GM12878 (cell line): ENCODE data around the gene DIP2C. TPM values are rescaled to one million over a fixed set of nuclear protein-coding genes. Genes with fewer than 3 reads are reported as not detected.

ENCODE experiments used
- ATAC-seq: fragments of 200-7000 bp; cut with Tn5 transposase; 3 replicates; pipeline ENCODE4 v1.9.1; 2020; ENCODE audit warnings: mild to moderate bottlenecking, moderate library complexity
- BruUV-seq: library from RNA; stranded (reverse); fragments of 400-500 nt; replicated peaks from 2 replicates; lab custom pipeline; 2021; lab: Mats Ljungman, UMichigan
- CTCF ChIA-PET: fragments of 300-600 bp; sonication (Branson Sonifier 250); formaldehyde crosslinking; extraction: SDS; loops from one replicate; lab custom pipeline; 2021; ENCODE audit warnings: inconsistent platforms; lab: Yijun Ruan, JAX
- POLR2A ChIA-PET: fragments of 350-600 bp; formaldehyde crosslinking; extraction: SDS; loops from one replicate; lab custom pipeline; 2021; ENCODE audit warnings: inconsistent platforms; lab: Charles Lee
- RAD21 ChIA-PET: fragments of 300-600 bp; sonication (Branson Sonifier 250); formaldehyde crosslinking; loops from one replicate; lab custom pipeline; 2023; ENCODE audit warnings: antibody characterized with exemption; ENCODE audit not compliant: unreplicated experiment; lab: Charles Lee
- SMC1A ChIA-PET: fragments of 300-600 bp; sonication (Branson Sonifier 250); formaldehyde crosslinking; loops from one replicate; lab custom pipeline; 2023; ENCODE audit not compliant: unreplicated experiment, uncharacterized antibody; lab: Charles Lee
- DNase-seq: peaks from one replicate; pipeline ENCODE4 v3.0.0-alpha.2; 2011; ENCODE audit warnings: low read depth, low spot score
- FAIRE-seq: peaks from 3 replicates; lab custom pipeline; 2011; peaks lifted over from hg19 to GRCh38; lab: Jason Lieb, UNC
- H2AFZ ChIP-seq: 2 replicates; pipeline ENCODE4 v1.6.0; 2011; ENCODE audit warnings: low read depth, low read length, control low read depth; ENCODE audit not compliant: control insufficient read depth
- H3K27ac ChIP-seq: 2 replicates; pipeline ENCODE4 v1.5.1; 2011; ENCODE audit warnings: control low read depth; ENCODE audit not compliant: control insufficient read depth, insufficient read depth
- H3K27me3 ChIP-seq, 2 experiments: replicated peaks in 1 of 2; 2 replicates each; pipeline versions ENCODE4 v1.6.0 to v1.6.1; 2011; ENCODE audit warnings: low read length in 1 of 2; ENCODE audit not compliant: control insufficient read depth in 2 of 2, insufficient read depth in 2 of 2
- H3K36me3 ChIP-seq, 2 experiments: 2 replicates each; pipeline ENCODE4 v1.5.1; 2011; ENCODE audit warnings: low read length in 1 of 2; ENCODE audit not compliant: control insufficient read depth in 2 of 2, insufficient read depth in 2 of 2
- H3K4me1 ChIP-seq: 2 replicates; pipeline ENCODE4 v1.6.1; 2011; ENCODE audit warnings: mild to moderate bottlenecking, low read length, moderate library complexity, mixed read lengths; ENCODE audit not compliant: control insufficient read depth, insufficient read depth
- H3K4me2 ChIP-seq: 2 replicates; pipeline ENCODE4 v1.6.0; 2011; ENCODE audit warnings: control low read depth; ENCODE audit not compliant: control insufficient read depth, insufficient read depth
- H3K4me3 ChIP-seq: fragments of 200-600 bp; sonication (generic); 2 replicates; pipeline ENCODE4 v1.5.1; 2016
- H3K79me2 ChIP-seq: 2 replicates; pipeline ENCODE4 v1.6.0; 2011; ENCODE audit warnings: low read length; ENCODE audit not compliant: control insufficient read depth, insufficient read depth
- H3K9ac ChIP-seq: 2 replicates; pipeline ENCODE4 v1.8.0; 2011; ENCODE audit warnings: low read length, control low read depth, mixed read lengths; ENCODE audit not compliant: control insufficient read depth, insufficient read depth
- H3K9me3 ChIP-seq: replicated peaks from 3 replicates; pipeline ENCODE4 v1.5.1; 2011; ENCODE audit warnings: mild to moderate bottlenecking, low read length; ENCODE audit not compliant: control insufficient read depth, insufficient read depth
- H4K20me1 ChIP-seq: 2 replicates; pipeline ENCODE4 v1.6.0; 2011; ENCODE audit not compliant: control insufficient read depth, insufficient read depth
- ASH2L ChIP-seq: fragments of 300-600, 200-600 bp; sonication (generic); IDR thresholded peaks from 2 replicates; pipeline ENCODE4 v1.6.1; 2017; ENCODE audit warnings: low read depth, mild to moderate bottlenecking, borderline replicate concordance
- ATF7 ChIP-seq: fragments of 450-650 bp; IDR thresholded peaks from 2 replicates; pipeline ENCODE4 v1.6.1; 2016; ENCODE audit warnings: low read depth, mild to moderate bottlenecking
- BMI1 ChIP-seq: fragments of 450-650 bp; IDR thresholded peaks from 2 replicates; pipeline ENCODE4 v1.6.1; 2016; ENCODE audit warnings: mild to moderate bottlenecking, moderate library complexity, borderline replicate concordance
- EED ChIP-seq: sonication (generic); IDR thresholded peaks from 2 replicates; pipeline ENCODE4 v1.6.1; 2016; ENCODE audit warnings: antibody characterized with exemption, low read depth
- FOXK2 ChIP-seq: fragments of 450-650 bp; IDR thresholded peaks from 2 replicates; pipeline ENCODE4 v1.6.1; 2017; ENCODE audit warnings: mild to moderate bottlenecking, moderate library complexity
- HDAC6 ChIP-seq: fragments of 200-600 bp; sonication (generic); IDR thresholded peaks from one replicate; pipeline ENCODE4 v1.8.0; 2017; ENCODE audit warnings: antibody characterized with exemption; ENCODE audit not compliant: unreplicated experiment
- IKZF2 ChIP-seq, 2 experiments: fragments of 450-650 bp; IDR thresholded peaks; 2 replicates each; pipeline ENCODE4 v1.6.1; 2017; ENCODE audit warnings: mild to moderate bottlenecking in 2 of 2, moderate library complexity in 2 of 2
- JUND ChIP-seq: IDR thresholded peaks from 2 replicates; pipeline ENCODE4 v1.6.1; 2012; ENCODE audit warnings: low read depth, mild to moderate bottlenecking, low read length, improper control_type of control experiment, moderate library complexity
- NR2C2 ChIP-seq: IDR thresholded peaks from 2 replicates; pipeline ENCODE4 v1.6.1; 2011; ENCODE audit warnings: borderline replicate concordance, low read depth; ENCODE audit not compliant: control insufficient read depth, insufficient read length
- RAD51 ChIP-seq: fragments of 450-650 bp; IDR thresholded peaks from 2 replicates; pipeline ENCODE4 v1.6.1; 2016; ENCODE audit warnings: moderate library complexity, mild to moderate bottlenecking, inconsistent platforms
- SP1 ChIP-seq: IDR thresholded peaks from one replicate; pipeline ENCODE4 v1.6.1; 2011; ENCODE audit warnings: low read depth, low read length
- SPI1 ChIP-seq: IDR thresholded peaks from 2 replicates; pipeline ENCODE4 v1.6.1; 2011; ENCODE audit warnings: low read depth, mild to moderate bottlenecking, low read length, moderate library complexity, borderline replicate concordance; ENCODE audit not compliant: insufficient read depth
- SREBF1 ChIP-seq: IDR thresholded peaks from 2 replicates; pipeline ENCODE4 v1.6.1; 2012; ENCODE audit warnings: mild to moderate bottlenecking, low read length
- SREBF2 ChIP-seq: IDR thresholded peaks from 2 replicates; pipeline ENCODE4 v1.6.1; 2012; ENCODE audit warnings: mild to moderate bottlenecking, low read length
- SUPT20H ChIP-seq: IDR thresholded peaks from 2 replicates; pipeline ENCODE4 v1.6.1; 2011; ENCODE audit warnings: low read depth, mild to moderate bottlenecking, low read length, moderate library complexity, borderline replicate concordance; ENCODE audit not compliant: control insufficient read depth
- ZNF24 ChIP-seq: fragments of 450-650 bp; IDR thresholded peaks from 2 replicates; pipeline ENCODE4 v1.6.1; 2017; ENCODE audit warnings: antibody characterized with exemption, mild to moderate bottlenecking
- WGBS: methylation state at CpG from one replicate; pipeline ENCODE4 v1.1.6; 2016; ENCODE audit warnings: low lambda C conversion rate; ENCODE audit not compliant: insufficient replicate concordance, insufficient coverage; ENCODE audit errors: missing lambda C conversion rate; 5-methylcytosine and 5-hydroxymethylcytosine counted together
- in situ Hi-C: fragments of 300-500 bp; cut with MboI; formaldehyde crosslinking; loops from 9 replicates; pipeline ENCODE4 v1.14.3; 2018; ENCODE audit warnings: mixed read lengths
- intact Hi-C: fragments of 100-400 bp; cut with micrococcal nuclease; formaldehyde crosslinking; loops from one replicate; pipeline ENCODE4 v1.14.2; 2022; ENCODE audit not compliant: unreplicated experiment
- polyA plus RNA-seq, 11 experiments: library from polyadenylated mRNA; depleted of rRNA in 4 of 11; unstranded in 6 of 11; stranded (reverse) in 5 of 11; fragments of >200 nt; fragmentation: Nextera tagmentation in 4 of 11; fragmentation: Illumina TruSeq in 1 of 11; extraction: Ambion mirVana in 4 of 11; extraction: Trizol in 1 of 11; gene quantifications; 1 replicate in 1 of 11; 2 replicates in 10 of 11; pipeline versions ENCODE4 v1.2.1 to v1.2.3, GENCODE V29; 2011 to 2016; ENCODE audit warnings: inconsistent platforms in 2 of 11, missing spikeins in 2 of 11, low read depth in 1 of 11
- total RNA-seq, 4 experiments: library from RNA; depleted of rRNA in 3 of 4; stranded (reverse); fragments of >200 nt in 3 of 4; fragmentation: Illumina TruSeq in 1 of 4; extraction: Trizol in 1 of 4; gene quantifications; 2 replicates each; pipeline versions ENCODE4 v1.2.1 to v1.2.3, GENCODE V29; 2013 to 2021
- TF ChIP-seq, protein P1 (sequence below): IDR thresholded peaks from 2 replicates; pipeline ENCODE4 v1.6.1; 2011; ENCODE audit warnings: low read depth, mild to moderate bottlenecking, low read length, moderate library complexity, borderline replicate concordance; ENCODE audit errors: extremely low read depth
- TF ChIP-seq, protein P2 (sequence below): IDR thresholded peaks from 2 replicates; pipeline ENCODE4 v1.6.1; 2011; ENCODE audit warnings: borderline replicate concordance, low read depth, mild to moderate bottlenecking, moderate library complexity, low read length; ENCODE audit not compliant: insufficient read depth, poor library complexity, severe bottlenecking

DIP2C gene
- total and polyA plus RNA-seq, 10 of the 15 experiments (the other 5 are each of a cell fraction or from before 2014, with no cell fraction given), result 0.01 to 0.10 (median 0.06) TPM

DNA sequence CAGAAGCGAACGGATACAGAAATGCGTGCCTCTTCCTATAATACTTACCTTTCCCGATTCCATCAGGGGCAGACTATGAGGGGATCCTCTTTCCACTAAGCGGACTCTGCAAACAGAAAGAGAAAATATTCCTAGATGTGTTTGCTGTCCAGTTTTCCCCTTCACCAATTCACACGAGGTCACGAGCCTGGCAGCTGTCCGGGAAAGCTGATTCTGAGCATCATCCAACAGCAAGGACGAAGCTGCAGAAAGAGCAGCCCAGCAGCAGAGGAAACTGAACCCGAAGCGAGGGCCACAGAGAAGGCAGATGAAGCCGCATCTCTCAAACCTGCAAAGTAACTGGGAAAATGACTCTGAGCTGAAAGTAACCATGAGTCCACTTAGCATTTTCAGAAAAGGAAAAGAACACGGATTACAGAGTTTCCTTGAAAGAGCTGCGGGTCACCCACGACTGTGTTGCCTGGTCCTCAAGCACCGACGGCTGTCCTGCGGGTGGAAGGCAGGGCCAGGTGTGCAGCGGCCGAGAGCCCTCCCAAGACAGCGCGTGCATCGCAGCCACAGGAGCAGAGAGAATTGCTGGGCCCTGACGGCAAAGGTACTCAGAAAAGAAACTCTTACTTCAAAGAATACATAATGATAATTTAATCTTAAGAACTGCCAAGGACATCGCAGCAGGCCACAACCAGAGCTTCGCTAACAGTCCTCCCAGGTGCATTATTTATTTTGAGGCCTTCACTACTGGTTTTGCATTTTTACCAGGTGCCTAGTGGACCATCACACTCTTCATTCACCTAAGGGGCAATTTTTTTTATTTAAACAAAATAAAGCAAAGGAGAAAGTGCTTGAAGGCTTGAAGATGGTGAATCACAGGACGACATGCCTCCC, 400.9 kb downstream of the DIP2C start:
- CTCF ChIA-PET, result no interaction called here
- SMC1A ChIA-PET, result interaction anchor here (0.7 kb wide), 1 partner anchor 14 kb away, joined by 3 read pairs; no protein-coding TSS in a partner anchor
- intact Hi-C loops, result no loop called here

More for the DNA sequence above, 400.9 kb downstream of the DIP2C start:
- in situ Hi-C loops, result no loop called here
- Histone ChIP-seq H3K4me3 (no peak overlapping the region), H3K9ac (no peak overlapping the region), H3K9me3 (no peaks in the 10 kb centered on the region), H3K4me2 (no peak overlapping the region), H3K79me2 (no peaks in the 10 kb centered on the region), H3K27me3 (peaks cover 0 to 5% of the 10 kb centered on the region in 2 experiments; a peak in 1 of 4 replicates), H2AFZ (no peak overlapping the region), H4K20me1 (no peaks in the 10 kb centered on the region), H3K27ac (no peak overlapping the region), H3K36me3 (no peaks in the 10 kb centered on the region), H3K4me1 (peaks cover 9% of the 10 kb centered on the region)
- TF ChIP-seq RAD51, result no peak
- TF ChIP-seq SREBF2, result no peak
- TF ChIP-seq FOXK2, result no peak
- TF ChIP-seq BMI1, result no peak
- TF ChIP-seq, protein P1, sequence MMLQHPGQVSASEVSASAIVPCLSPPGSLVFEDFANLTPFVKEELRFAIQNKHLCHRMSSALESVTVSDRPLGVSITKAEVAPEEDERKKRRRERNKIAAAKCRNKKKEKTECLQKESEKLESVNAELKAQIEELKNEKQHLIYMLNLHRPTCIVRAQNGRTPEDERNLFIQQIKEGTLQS, result no peak
- no peak for TF ChIP-seq NR2C2
- TF ChIP-seq ZNF24, result no peak
- no peak for TF ChIP-seq IKZF2 (IDR thresholded peaks at IDR 0.05)
- TF ChIP-seq SREBF1, result no peak
- no peak for TF ChIP-seq SP1
- TF ChIP-seq, protein P2, sequence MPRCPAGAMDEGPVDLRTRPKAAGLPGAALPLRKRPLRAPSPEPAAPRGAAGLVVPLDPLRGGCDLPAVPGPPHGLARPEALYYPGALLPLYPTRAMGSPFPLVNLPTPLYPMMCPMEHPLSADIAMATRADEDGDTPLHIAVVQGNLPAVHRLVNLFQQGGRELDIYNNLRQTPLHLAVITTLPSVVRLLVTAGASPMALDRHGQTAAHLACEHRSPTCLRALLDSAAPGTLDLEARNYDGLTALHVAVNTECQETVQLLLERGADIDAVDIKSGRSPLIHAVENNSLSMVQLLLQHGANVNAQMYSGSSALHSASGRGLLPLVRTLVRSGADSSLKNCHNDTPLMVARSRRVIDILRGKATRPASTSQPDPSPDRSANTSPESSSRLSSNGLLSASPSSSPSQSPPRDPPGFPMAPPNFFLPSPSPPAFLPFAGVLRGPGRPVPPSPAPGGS, result no peak
- TF ChIP-seq EED, result no peak
- no peak for TF ChIP-seq ATF7
- TF ChIP-seq ASH2L, result no peak
- TF ChIP-seq HDAC6, result no peak
- no peak for TF ChIP-seq JUND
- no peak for TF ChIP-seq SUPT20H
- TF ChIP-seq SPI1, result no peak
- DNase-seq (no peak), ATAC-seq (no peak), FAIRE-seq (no peak)
- ChIA-PET RAD21 (no interaction called here), POLR2A (no interaction called here)
- 84% methylated on average over 27 of the region's 27 CpGs for WGBS
- no TSS peak for BruUV-seq
